HFFc6 (cell line): ENCODE results near the gene RNASE3. TPM values are rescaled to one million over a fixed set of nuclear protein-coding genes. Genes with fewer than 3 reads are reported as not detected.

ENCODE experiments used
- DNase-seq: peaks from one replicate; pipeline ENCODE4 v3.0.0-alpha.2; 2018
- H3K27ac Mint-ChIP-seq: 2 replicates; pipeline ENCODE4 v1.8.0; 2020; ENCODE audit warnings: mild to moderate bottlenecking, mixed read lengths
- H3K27me3 Mint-ChIP-seq: 2 replicates; pipeline ENCODE4 v1.8.0; 2021; ENCODE audit warnings: mild to moderate bottlenecking, moderate library complexity, mixed read lengths; ENCODE audit not compliant: insufficient read depth
- H3K36me3 Mint-ChIP-seq: 2 replicates; pipeline ENCODE4 v1.8.0; 2021; ENCODE audit warnings: low read depth, mixed read lengths
- H3K4me1 Mint-ChIP-seq: 2 replicates; pipeline ENCODE4 v1.8.0; 2020; ENCODE audit warnings: low read depth, mixed read lengths
- H3K4me3 Mint-ChIP-seq: 2 replicates; pipeline ENCODE4 v1.8.0; 2020; ENCODE audit warnings: mild to moderate bottlenecking, moderate library complexity, mixed read lengths
- H3K9me3 Mint-ChIP-seq: 2 replicates; pipeline ENCODE4 v1.8.0; 2020; ENCODE audit warnings: mild to moderate bottlenecking, mixed read lengths
- total RNA-seq, 6 experiments: library from RNA; stranded (reverse); fragmentation: NEBNext Ultra II Directional; extraction: Animal tissue kit (Norgen Biotek cat#: 25700); gene quantifications; 2 replicates in 1 of 6; 3 replicates in 5 of 6; pipeline ENCODE4 v1.2.3, GENCODE V29; 2021
- TF ChIP-seq, protein P1 (sequence below): fragments of 200-600 bp; sonication (generic); IDR thresholded peaks from 2 replicates; pipeline ENCODE4 v1.5.0; 2021; ENCODE audit warnings: antibody characterized with exemption, mild to moderate bottlenecking

Gene RNASE3
- total RNA-seq, 6 experiments from 2014 or later: not detected

DNA sequence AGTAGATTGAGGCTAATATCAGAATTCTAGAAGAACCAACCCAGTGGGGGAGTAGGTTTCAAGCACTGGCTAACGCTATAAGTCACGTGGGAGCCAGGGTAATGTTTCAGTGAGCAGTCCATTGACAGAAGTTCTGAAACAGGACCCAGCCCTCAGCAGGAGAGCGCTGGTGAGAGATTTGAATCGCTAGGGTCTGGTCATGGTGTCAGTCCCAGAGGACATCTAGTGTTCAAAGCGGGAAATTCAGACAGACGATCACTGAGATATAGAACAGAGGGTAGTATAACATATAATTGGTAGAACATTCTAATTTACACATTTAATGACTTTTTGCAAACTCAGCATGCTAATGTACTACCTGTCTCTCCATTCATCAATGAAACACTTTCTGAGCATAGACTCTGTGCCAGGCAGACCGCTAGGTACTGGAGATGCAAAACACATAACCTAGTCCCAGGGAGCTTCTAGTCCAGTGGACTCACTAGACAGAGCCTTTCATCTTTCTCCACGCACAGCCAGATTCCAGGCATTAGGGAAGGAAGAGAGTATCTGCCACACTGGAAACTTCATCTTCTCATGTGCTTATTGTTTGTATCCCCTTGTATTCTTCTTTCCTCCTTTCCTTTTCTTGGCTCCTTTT, 35.4 kb upstream of the RNASE3 start:
- Mint-ChIP-seq H3K27ac (no peak overlapping the region), H3K9me3 (no peaks in the 10 kb centered on the region), H3K4me1 (no peaks in the 10 kb centered on the region; the same call in 1 of the 2 replicates), H3K36me3 (no peaks in the 10 kb centered on the region), H3K27me3 (peaks cover 16% of the 10 kb centered on the region), H3K4me3 (no peak overlapping the region)
- TF ChIP-seq, protein P1, sequence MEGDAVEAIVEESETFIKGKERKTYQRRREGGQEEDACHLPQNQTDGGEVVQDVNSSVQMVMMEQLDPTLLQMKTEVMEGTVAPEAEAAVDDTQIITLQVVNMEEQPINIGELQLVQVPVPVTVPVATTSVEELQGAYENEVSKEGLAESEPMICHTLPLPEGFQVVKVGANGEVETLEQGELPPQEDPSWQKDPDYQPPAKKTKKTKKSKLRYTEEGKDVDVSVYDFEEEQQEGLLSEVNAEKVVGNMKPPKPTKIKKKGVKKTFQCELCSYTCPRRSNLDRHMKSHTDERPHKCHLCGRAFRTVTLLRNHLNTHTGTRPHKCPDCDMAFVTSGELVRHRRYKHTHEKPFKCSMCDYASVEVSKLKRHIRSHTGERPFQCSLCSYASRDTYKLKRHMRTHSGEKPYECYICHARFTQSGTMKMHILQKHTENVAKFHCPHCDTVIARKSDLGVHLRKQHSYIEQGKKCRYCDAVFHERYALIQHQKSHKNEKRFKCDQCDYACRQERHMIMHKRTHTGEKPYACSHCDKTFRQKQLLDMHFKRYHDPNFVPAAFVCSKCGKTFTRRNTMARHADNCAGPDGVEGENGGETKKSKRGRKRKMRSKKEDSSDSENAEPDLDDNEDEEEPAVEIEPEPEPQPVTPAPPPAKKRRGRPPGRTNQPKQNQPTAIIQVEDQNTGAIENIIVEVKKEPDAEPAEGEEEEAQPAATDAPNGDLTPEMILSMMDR: peak; percentile 78
- DNase-seq: peak; percentile 65

DNA sequence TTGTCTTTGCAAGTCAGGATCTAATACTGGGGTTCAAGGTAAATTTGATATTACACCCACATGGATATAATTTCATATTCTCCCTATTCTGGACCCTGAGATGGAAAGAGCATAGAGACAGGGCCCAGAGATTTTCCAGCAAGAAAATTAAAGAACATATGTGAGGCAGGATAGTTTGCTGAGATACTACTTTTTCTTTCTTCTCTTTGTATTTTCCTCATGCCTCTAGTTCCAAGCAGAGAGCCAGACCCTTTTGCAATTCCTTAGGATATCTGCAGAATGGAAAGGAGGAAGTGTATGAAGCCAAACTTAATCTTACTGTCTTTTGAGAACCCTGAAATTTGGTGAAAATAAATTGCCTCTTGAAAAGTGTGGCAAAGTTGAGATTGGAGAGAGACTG, 34.0 kb upstream of the RNASE3 start:
- Mint-ChIP-seq H3K4me1 (no peaks in the 10 kb centered on the region; the same call in 1 of the 2 replicates), H3K4me3 (no peak overlapping the region), H3K27me3 (peaks cover 24% of the 10 kb centered on the region), H3K27ac (no peak overlapping the region), H3K36me3 (no peaks in the 10 kb centered on the region), H3K9me3 (no peaks in the 10 kb centered on the region)
- TF ChIP-seq, protein P1: 0 out of 2 replicates have a peak, but pooled peaks have one; percentile 8
- no peak for DNase-seq

DNA sequence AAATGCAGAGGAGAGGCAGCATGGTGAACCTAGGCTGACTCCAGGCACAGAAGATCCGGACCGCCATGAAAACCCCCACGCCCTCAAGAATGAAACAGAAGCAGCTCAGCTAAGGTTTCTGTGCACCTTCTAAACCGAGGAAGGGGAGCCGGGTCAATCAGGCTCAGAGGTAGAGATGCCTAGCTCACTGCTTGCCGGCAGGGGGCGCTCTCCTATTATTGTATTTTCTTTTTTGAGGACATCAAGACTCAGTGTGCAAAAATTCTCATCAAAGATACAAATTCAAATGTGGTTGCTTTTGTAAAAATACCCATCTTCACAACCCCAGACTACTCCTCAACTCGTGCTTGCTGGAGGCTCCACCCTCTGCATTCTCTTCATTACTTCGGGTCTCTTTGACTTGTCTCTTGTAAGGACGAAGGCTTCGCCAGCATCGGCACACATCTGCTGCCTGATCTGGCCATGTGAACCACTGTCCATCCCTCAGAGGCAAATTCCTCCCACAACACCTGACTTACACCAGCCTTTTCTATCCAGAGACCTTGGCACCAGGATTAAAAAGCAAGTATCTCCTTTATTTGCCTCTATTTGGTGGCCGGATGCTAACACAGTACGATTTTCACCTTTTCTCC, 33.4 kb upstream of the RNASE3 start:
- Mint-ChIP-seq H3K9me3 (no peaks in the 10 kb centered on the region), H3K36me3 (no peaks in the 10 kb centered on the region), H3K27ac (no peak overlapping the region), H3K4me3 (no peak overlapping the region; the same call in 1 of the 2 replicates), H3K4me1 (no peaks in the 10 kb centered on the region; the same call in 1 of the 2 replicates), H3K27me3 (peaks cover 22% of the 10 kb centered on the region)
- TF ChIP-seq, protein P1: peak; percentile 98
- DNase-seq: peak; percentile 35

DNA sequence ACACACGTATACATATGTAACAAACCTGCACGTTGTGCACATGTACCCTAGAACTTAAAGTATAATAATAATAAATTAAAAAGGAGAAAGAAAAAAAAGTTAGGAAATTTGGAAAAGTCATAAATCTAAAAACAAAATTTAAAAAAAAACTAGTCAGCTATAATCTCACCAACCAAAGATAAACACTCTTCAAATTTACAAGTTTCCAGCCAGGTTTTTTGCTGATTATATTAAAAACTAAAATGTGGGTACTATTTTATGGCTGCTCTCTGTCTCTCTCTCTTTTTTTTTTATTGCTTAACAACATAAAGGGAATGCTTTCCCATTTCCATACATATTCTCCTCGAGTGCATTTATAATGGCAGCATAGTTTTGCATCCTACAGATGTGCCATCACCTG, 25.0 kb upstream of the RNASE3 start:
- peaks cover 18% of the 10 kb centered on the region for H3K27me3 Mint-ChIP-seq
- TF ChIP-seq, protein P1: no peak
- H3K4me3 Mint-ChIP-seq: no peak overlapping the region
- DNase-seq: no peak
- H3K36me3 Mint-ChIP-seq: no peaks in the 10 kb centered on the region
- H3K4me1 Mint-ChIP-seq: no peaks in the 10 kb centered on the region
- no peaks in the 10 kb centered on the region for H3K9me3 Mint-ChIP-seq
- H3K27ac Mint-ChIP-seq: no peak overlapping the region

DNA sequence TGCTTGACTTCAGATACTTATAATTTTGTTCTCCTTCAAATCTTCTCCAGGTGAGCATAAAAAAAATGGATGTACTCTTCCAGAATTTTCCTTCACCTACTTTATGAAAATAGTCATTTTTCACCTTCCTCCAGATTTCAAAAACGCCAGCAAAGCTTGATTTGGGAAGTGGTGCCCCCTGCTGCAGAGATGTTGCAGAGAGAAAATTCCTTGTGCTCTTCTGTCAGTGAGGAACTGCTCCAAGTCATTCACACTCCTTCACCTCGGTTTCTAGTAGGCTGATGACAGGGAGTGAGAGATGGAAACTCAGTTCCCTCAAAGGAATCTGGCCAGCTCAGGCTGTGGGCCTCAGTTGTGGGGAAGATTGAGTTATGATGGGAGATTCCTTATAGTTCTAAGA, 24.2 kb upstream of the RNASE3 start:
- no peak overlapping the region for H3K4me3 Mint-ChIP-seq
- no peak for DNase-seq

More for the DNA sequence above, 24.2 kb upstream of the RNASE3 start:
- Mint-ChIP-seq H3K27me3 (peaks cover 21% of the 10 kb centered on the region), H3K27ac (no peak overlapping the region), H3K36me3 (no peaks in the 10 kb centered on the region), H3K9me3 (no peaks in the 10 kb centered on the region), H3K4me1 (no peaks in the 10 kb centered on the region)
- TF ChIP-seq, protein P1: peak; percentile 73
